Ishikawa (cell line): ENCODE data around the gene CYBA.

Experiments
- CEBPB ChIP-seq: IDR thresholded peaks from 2 replicates; pipeline ENCODE4 v1.6.1; 2012
- CREB1 ChIP-seq: IDR thresholded peaks from 2 replicates; pipeline ENCODE4 v1.6.1; 2012; ENCODE audit warnings: low read depth
- EGR1 ChIP-seq: IDR thresholded peaks from 2 replicates; pipeline ENCODE4 v1.6.1; 2012
- EP300 ChIP-seq: IDR thresholded peaks from 2 replicates; pipeline ENCODE4 v1.6.1; 2012; ENCODE audit warnings: borderline replicate concordance
- FOXM1 ChIP-seq: IDR thresholded peaks from 2 replicates; pipeline ENCODE4 v1.6.1; 2012; ENCODE audit warnings: low read depth, borderline replicate concordance
- NFIC ChIP-seq: IDR thresholded peaks from 2 replicates; pipeline ENCODE4 v1.6.1; 2012
- RAD21 ChIP-seq: IDR thresholded peaks from 2 replicates; pipeline ENCODE4 v1.6.1; 2012; ENCODE audit warnings: low read depth
- TAF1 ChIP-seq: IDR thresholded peaks from 2 replicates; pipeline ENCODE4 v1.6.1; 2012; ENCODE audit warnings: low read depth, mild to moderate bottlenecking
- TCF12 ChIP-seq: IDR thresholded peaks from 2 replicates; pipeline ENCODE4 v1.6.1; 2012; ENCODE audit warnings: low read depth
- TEAD4 ChIP-seq: IDR thresholded peaks from 2 replicates; pipeline ENCODE4 v1.6.1; 2012
- YY1 ChIP-seq: IDR thresholded peaks from 2 replicates; pipeline ENCODE4 v1.6.1; 2012; ENCODE audit warnings: low read depth
- ZBTB7A ChIP-seq: IDR thresholded peaks from 2 replicates; pipeline ENCODE4 v1.6.1; 2012; ENCODE audit warnings: low read depth
- TF ChIP-seq, protein P1 (sequence below): IDR thresholded peaks from 2 replicates; pipeline ENCODE4 v1.6.1; 2012
- TF ChIP-seq, protein P2 (sequence below): IDR thresholded peaks from 2 replicates; pipeline ENCODE4 v1.6.1; 2012
- TF ChIP-seq, protein P3 (sequence below): IDR thresholded peaks from 2 replicates; pipeline ENCODE4 v1.6.1; 2012; ENCODE audit warnings: low read depth, mild to moderate bottlenecking

CYBA gene

DNA sequence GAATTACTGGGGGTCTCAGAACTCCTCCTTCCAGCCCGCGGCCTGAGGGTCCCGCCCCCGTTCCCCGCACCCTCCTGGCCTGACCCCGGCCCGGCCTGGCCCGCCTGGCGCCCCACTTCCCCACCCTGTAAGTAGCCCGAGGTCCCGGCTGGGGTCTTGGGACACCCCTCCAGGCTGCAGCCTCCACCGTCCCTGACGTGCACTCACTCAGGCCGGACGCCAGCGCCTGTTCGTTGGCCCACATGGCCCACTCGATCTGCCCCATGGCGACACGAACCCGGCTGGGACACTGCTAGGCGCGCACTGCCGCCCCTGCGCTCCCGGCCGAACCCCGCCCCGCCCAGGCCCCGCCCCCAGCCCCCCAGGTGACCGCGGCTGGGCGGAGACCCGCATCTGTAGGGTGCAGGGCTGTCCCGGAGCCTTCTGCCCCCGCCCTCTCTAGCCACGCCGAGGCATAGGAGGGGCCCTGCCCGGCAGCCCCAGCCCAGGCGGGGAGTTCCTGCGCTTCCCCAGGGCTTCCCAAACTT, at the start of gene CYBA:
CYBA (minus strand) TSS at position 305 of the 527 bp plus-strand sequence; CDS start at position 265, 40 bp downstream.
- TF ChIP-seq, protein P1, sequence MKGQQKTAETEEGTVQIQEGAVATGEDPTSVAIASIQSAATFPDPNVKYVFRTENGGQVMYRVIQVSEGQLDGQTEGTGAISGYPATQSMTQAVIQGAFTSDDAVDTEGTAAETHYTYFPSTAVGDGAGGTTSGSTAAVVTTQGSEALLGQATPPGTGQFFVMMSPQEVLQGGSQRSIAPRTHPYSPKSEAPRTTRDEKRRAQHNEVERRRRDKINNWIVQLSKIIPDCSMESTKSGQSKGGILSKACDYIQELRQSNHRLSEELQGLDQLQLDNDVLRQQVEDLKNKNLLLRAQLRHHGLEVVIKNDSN = peak; percentile 44; the same call in 1 of the 2 replicates
- no peak; the same call in 1 of the 2 replicates for TF ChIP-seq ZBTB7A
- TF ChIP-seq, protein P2, sequence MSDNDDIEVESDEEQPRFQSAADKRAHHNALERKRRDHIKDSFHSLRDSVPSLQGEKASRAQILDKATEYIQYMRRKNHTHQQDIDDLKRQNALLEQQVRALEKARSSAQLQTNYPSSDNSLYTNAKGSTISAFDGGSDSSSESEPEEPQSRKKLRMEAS = peak; percentile 66
- no peak for TF ChIP-seq FOXM1
- peak; percentile 12; the same call in 1 of the 2 replicates for TF ChIP-seq TCF12
- TF ChIP-seq TAF1 = peak; percentile 81

DNA sequence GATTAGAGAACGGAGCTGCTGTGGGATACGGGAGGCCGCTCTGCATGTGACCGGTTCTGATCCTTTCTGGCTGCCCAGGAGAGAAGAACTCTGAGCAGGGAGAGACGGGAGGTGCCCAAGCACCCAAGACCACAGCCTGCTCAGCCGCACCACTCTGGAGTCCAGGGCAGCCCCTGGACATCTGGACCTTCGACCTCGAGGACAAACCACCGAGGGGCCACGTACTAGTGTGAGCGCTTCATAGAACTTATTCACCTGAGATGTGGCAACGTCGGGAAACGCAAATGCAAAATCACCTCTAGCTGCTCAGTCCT, 49.4 kb upstream of the CYBA start:
- no peak for TF ChIP-seq FOXM1
- TF ChIP-seq, protein P2 = no peak
- no peak for TF ChIP-seq TCF12
- no peak for TF ChIP-seq TEAD4
- TF ChIP-seq CREB1 = no peak
- TF ChIP-seq RAD21 = no peak
- TF ChIP-seq ZBTB7A = no peak
- TF ChIP-seq YY1 = no peak
- TF ChIP-seq TAF1 = no peak
- no peak for TF ChIP-seq EGR1
- TF ChIP-seq, protein P1 = no peak
- TF ChIP-seq EP300 = no peak
- no peak for TF ChIP-seq CEBPB
- no peak for TF ChIP-seq NFIC

- no peak for TF ChIP-seq TCF12
- TF ChIP-seq NFIC = no peak
- TF ChIP-seq, protein P3, sequence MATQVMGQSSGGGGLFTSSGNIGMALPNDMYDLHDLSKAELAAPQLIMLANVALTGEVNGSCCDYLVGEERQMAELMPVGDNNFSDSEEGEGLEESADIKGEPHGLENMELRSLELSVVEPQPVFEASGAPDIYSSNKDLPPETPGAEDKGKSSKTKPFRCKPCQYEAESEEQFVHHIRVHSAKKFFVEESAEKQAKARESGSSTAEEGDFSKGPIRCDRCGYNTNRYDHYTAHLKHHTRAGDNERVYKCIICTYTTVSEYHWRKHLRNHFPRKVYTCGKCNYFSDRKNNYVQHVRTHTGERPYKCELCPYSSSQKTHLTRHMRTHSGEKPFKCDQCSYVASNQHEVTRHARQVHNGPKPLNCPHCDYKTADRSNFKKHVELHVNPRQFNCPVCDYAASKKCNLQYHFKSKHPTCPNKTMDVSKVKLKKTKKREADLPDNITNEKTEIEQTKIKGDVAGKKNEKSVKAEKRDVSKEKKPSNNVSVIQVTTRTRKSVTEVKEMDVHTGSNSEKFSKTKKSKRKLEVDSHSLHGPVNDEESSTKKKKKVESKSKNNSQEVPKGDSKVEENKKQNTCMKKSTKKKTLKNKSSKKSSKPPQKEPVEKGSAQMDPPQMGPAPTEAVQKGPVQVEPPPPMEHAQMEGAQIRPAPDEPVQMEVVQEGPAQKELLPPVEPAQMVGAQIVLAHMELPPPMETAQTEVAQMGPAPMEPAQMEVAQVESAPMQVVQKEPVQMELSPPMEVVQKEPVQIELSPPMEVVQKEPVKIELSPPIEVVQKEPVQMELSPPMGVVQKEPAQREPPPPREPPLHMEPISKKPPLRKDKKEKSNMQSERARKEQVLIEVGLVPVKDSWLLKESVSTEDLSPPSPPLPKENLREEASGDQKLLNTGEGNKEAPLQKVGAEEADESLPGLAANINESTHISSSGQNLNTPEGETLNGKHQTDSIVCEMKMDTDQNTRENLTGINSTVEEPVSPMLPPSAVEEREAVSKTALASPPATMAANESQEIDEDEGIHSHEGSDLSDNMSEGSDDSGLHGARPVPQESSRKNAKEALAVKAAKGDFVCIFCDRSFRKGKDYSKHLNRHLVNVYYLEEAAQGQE = no peak
- TF ChIP-seq CREB1 = no peak
- TF ChIP-seq EP300 = no peak
- no peak for TF ChIP-seq ZBTB7A
- TF ChIP-seq RAD21 = no peak
- TF ChIP-seq CEBPB = no peak
- TF ChIP-seq TAF1 = no peak
- no peak for TF ChIP-seq EGR1
- TF ChIP-seq YY1 = no peak
- TF ChIP-seq, protein P1 = no peak
- no peak for TF ChIP-seq FOXM1
- TF ChIP-seq, protein P2 = no peak
- TF ChIP-seq TEAD4 = no peak
These were observed 48.3 kb upstream of the CYBA start for GRCh38 chr16:88699180-88699579.

DNA sequence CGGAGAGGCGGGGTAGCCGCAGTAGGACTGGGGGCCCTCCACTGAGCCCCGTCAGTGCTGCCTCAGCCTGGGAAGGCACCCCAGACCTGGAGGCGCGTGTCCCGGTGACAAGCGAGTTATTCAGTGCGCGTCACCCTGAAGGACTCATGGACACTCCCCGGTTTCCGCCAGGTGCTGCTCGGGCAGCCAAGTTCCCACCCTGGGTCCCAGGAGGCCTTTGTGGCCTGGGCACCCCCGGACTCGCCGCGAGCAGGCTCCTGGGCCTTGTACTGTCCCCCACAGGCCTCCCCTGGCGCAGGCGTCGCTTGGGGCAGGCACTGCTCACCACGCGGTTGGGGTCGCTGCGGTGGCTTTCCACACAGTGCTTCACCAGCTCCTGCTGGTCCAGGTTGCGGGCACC, 47.8 kb upstream of the CYBA start:
- TF ChIP-seq ZBTB7A (no peak), TEAD4 (no peak), EP300 (no peak), RAD21 (no peak), CEBPB (no peak), FOXM1 (no peak), YY1 (no peak), NFIC (no peak), TAF1 (no peak), EGR1 (no peak), CREB1 (no peak)
- TF ChIP-seq, protein P2 = no peak
- TF ChIP-seq, protein P1 = no peak

DNA sequence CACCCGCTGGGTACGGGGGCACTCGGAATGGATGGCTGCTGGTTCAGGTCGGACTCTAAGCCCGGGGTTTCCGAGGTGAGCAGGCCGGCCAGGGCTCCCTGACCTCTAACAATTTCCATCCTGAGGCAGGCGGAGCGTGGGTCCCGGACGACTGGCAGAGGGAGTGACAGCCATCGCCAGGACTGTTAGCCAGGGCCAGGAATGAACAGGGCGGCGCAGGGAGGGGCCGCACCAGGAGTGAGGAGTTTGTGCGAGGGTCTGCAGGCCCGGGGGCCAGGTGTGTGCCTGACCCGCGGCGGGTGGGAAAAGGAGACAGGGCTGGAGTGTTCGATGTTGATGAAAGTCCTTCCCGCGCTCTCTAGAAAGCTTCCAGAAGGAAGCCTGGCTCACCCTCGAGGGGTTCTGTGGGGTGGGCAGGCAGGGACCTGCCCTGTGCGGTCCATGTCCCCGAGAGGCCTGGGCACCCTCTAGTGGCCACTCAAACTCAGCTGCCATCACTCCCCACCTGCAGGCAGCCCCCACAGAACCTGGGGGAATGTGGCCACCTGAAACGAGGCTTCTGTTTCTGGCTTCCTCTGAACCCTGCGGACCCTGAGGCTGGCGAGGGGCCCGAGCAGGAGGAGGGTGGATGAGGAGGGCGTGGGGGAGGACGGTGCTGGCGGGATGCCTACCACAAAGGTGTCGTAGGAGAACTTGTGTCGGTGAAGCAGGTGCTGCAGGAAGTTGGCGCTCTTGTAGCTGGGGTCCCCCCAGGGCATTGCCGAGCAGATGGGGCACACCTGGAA, 47.2 kb upstream of the CYBA start:
- no peak for TF ChIP-seq TCF12
- TF ChIP-seq CEBPB = no peak
- TF ChIP-seq, protein P3 = no peak
- no peak for TF ChIP-seq YY1
- TF ChIP-seq RAD21 = peak; percentile 36; the same call in 1 of the 2 replicates
- no peak for TF ChIP-seq CREB1
